Effector memory CD8-positive, alpha-beta T cell (primary cell): ENCODE measurements around the gene NR2F1-AS1.
"Not testable (repeated sequence)": the region's sequence is repeated elsewhere in the genome, so short reads cannot be mapped to it uniquely, and the experiment has no call there.

Experiments
- ATAC-seq: fragments of 150-1000 bp; cut with Tn5 transposase; replicated peaks from 2 replicates; pipeline ENCODE4 v1.10.0; 2021; ENCODE audit warnings: mild to moderate bottlenecking, moderate library complexity
- DNase-seq, 3 experiments: peaks; one replicate each; pipeline ENCODE4 v3.0.0; 2021
- H3K27ac Mint-ChIP-seq, 2 donors: one replicate each; pipeline ENCODE4 v1.8.0; 2022; ENCODE audit warnings: mild to moderate bottlenecking in 2 of 2, mixed read lengths in 2 of 2, moderate library complexity in 2 of 2
- H3K27me3 Mint-ChIP-seq, 2 donors: one replicate each; pipeline ENCODE4 v1.8.0; 2022; ENCODE audit warnings: mixed read lengths in 2 of 2
- H3K36me3 Mint-ChIP-seq: one replicate; pipeline ENCODE4 v1.8.0; 2022; ENCODE audit warnings: mild to moderate bottlenecking, moderate library complexity, mixed read lengths; ENCODE audit not compliant: insufficient read depth
- H3K4me1 Mint-ChIP-seq, 2 donors: one replicate each; pipeline ENCODE4 v1.8.0; 2022; ENCODE audit warnings: low read depth in 2 of 2, mixed read lengths in 2 of 2
- H3K4me3 Mint-ChIP-seq, 2 donors: one replicate each; pipeline ENCODE4 v1.8.0; 2022; ENCODE audit warnings: mild to moderate bottlenecking in 2 of 2, mixed read lengths in 2 of 2, moderate library complexity in 2 of 2
- H3K9me3 Mint-ChIP-seq, 2 donors: one replicate each; pipeline ENCODE4 v1.8.0; 2022; ENCODE audit warnings: mixed read lengths in 2 of 2

The NR2F1-AS1 gene

GRCh38 chr5:93532370-93532769 lies 48.6 kb downstream of the NR2F1-AS1 start:
- DNase-seq (no peak), ATAC-seq (no peak)
- Mint-ChIP-seq H3K9me3 (peaks cover 0 to 2% of the 10 kb centered on the region in 2 donors), H3K27ac (no peak overlapping the region), H3K27me3 (peaks cover 0 to 6% of the 10 kb centered on the region in 2 donors), H3K36me3 (no peaks in the 10 kb centered on the region), H3K4me1 (no peaks in the 10 kb centered on the region), H3K4me3 (no peak overlapping the region)

GRCh38 chr5:93521815-93522214 lies 59.2 kb downstream of the NR2F1-AS1 start:
- H3K9me3 Mint-ChIP-seq, H3K36me3 Mint-ChIP-seq, H3K27ac Mint-ChIP-seq, H3K4me1 Mint-ChIP-seq, DNase-seq, H3K4me3 Mint-ChIP-seq, ATAC-seq: not testable (repeated sequence)
- peaks cover 11 to 21% of the 10 kb centered on the region in 2 donors for H3K27me3 Mint-ChIP-seq

- Mint-ChIP-seq H3K27me3 (peaks cover 7 to 21% of the 10 kb centered on the region in 2 donors), H3K4me1 (no peaks in the 10 kb centered on the region), H3K4me3 (no peak overlapping the region), H3K27ac (no peak overlapping the region), H3K36me3 (no peaks in the 10 kb centered on the region), H3K9me3 (no peaks in the 10 kb centered on the region)
- no peak for ATAC-seq
- DNase-seq: no peak
These were observed 61.3 kb downstream of the NR2F1-AS1 start for GRCh38 chr5:93519740-93520139.

GRCh38 chr5:93517828-93518227 lies 63.2 kb downstream of the NR2F1-AS1 start:
- H3K9me3 Mint-ChIP-seq: no peaks in the 10 kb centered on the region
- no peak overlapping the region for H3K27ac Mint-ChIP-seq
- H3K4me3 Mint-ChIP-seq: no peak overlapping the region
- no peak for DNase-seq
- H3K4me1 Mint-ChIP-seq: no peaks in the 10 kb centered on the region
- no peak for ATAC-seq
- no peaks in the 10 kb centered on the region for H3K36me3 Mint-ChIP-seq
- peaks cover 6 to 12% of the 10 kb centered on the region in 2 donors for H3K27me3 Mint-ChIP-seq

GRCh38 chr5:93513298-93513697 lies 67.7 kb downstream of the NR2F1-AS1 start:
- no peak for ATAC-seq
- Mint-ChIP-seq H3K9me3 (no peaks in the 10 kb centered on the region), H3K36me3 (no peaks in the 10 kb centered on the region), H3K4me1 (no peaks in the 10 kb centered on the region), H3K4me3 (no peak overlapping the region), H3K27ac (no peak overlapping the region), H3K27me3 (peaks cover 0 to 13% of the 10 kb centered on the region in 2 donors)
- no peak for DNase-seq

- DNase-seq: no peak
- no peak overlapping the region for H3K4me3 Mint-ChIP-seq
- no peak overlapping the region for H3K27ac Mint-ChIP-seq
- no peak for ATAC-seq
- no peaks in the 10 kb centered on the region for H3K36me3 Mint-ChIP-seq
- peaks cover 0 to 13% of the 10 kb centered on the region in 2 donors for H3K27me3 Mint-ChIP-seq
- H3K9me3 Mint-ChIP-seq: no peaks in the 10 kb centered on the region
- H3K4me1 Mint-ChIP-seq: no peaks in the 10 kb centered on the region
These were observed 68.2 kb downstream of the NR2F1-AS1 start for GRCh38 chr5:93512799-93513198.

- Mint-ChIP-seq H3K36me3 (no peaks in the 10 kb centered on the region), H3K9me3 (no peaks in the 10 kb centered on the region), H3K27me3 (peaks cover 0 to 13% of the 10 kb centered on the region in 2 donors), H3K27ac (no peak overlapping the region), H3K4me3 (no peak overlapping the region), H3K4me1 (no peaks in the 10 kb centered on the region)
- ATAC-seq: no peak
- DNase-seq: no peak
These were observed 69.6 kb downstream of the NR2F1-AS1 start for GRCh38 chr5:93511445-93511844.

GRCh38 chr5:93510626-93511380 lies 70.2 kb downstream of the NR2F1-AS1 start:
- DNase-seq (no peak), ATAC-seq (no peak)
- H3K4me3 Mint-ChIP-seq: no peak overlapping the region
- H3K36me3 Mint-ChIP-seq: no peaks in the 10 kb centered on the region
- H3K4me1 Mint-ChIP-seq: no peaks in the 10 kb centered on the region
- H3K9me3 Mint-ChIP-seq: no peaks in the 10 kb centered on the region
- no peak overlapping the region for H3K27ac Mint-ChIP-seq
- H3K27me3 Mint-ChIP-seq: peaks cover 0 to 13% of the 10 kb centered on the region in 2 donors

- not testable (repeated sequence) for H3K36me3 Mint-ChIP-seq, H3K4me1 Mint-ChIP-seq, DNase-seq, H3K4me3 Mint-ChIP-seq, ATAC-seq, H3K27ac Mint-ChIP-seq, H3K9me3 Mint-ChIP-seq
- peaks cover 0 to 13% of the 10 kb centered on the region in 2 donors for H3K27me3 Mint-ChIP-seq
These were observed 75.5 kb downstream of the NR2F1-AS1 start for GRCh38 chr5:93505553-93505952.

GRCh38 chr5:93503598-93504067 lies 77.4 kb downstream of the NR2F1-AS1 start:
- Mint-ChIP-seq H3K27ac (no peak overlapping the region), H3K4me3 (no peak overlapping the region), H3K4me1 (no peaks in the 10 kb centered on the region), H3K36me3 (no peaks in the 10 kb centered on the region), H3K27me3 (peaks cover 0 to 9% of the 10 kb centered on the region in 2 donors), H3K9me3 (no peaks in the 10 kb centered on the region)
- DNase-seq: no peak
- ATAC-seq: no peak

GRCh38 chr5:93497096-93497495 lies 83.9 kb downstream of the NR2F1-AS1 start:
- Mint-ChIP-seq H3K27ac (no peak overlapping the region), H3K36me3 (no peaks in the 10 kb centered on the region), H3K9me3 (no peaks in the 10 kb centered on the region), H3K4me1 (no peaks in the 10 kb centered on the region), H3K4me3 (no peak overlapping the region), H3K27me3 (peaks cover 0 to 9% of the 10 kb centered on the region in 2 donors)
- DNase-seq (no peak), ATAC-seq (no peak)

GRCh38 chr5:93479982-93480509 lies 101.0 kb downstream of the NR2F1-AS1 start:
- H3K27me3 Mint-ChIP-seq: no peaks in the 10 kb centered on the region
- no peak for DNase-seq
- H3K36me3 Mint-ChIP-seq: no peaks in the 10 kb centered on the region
- H3K4me1 Mint-ChIP-seq: no peaks in the 10 kb centered on the region
- no peak overlapping the region for H3K27ac Mint-ChIP-seq
- no peak for ATAC-seq
- H3K9me3 Mint-ChIP-seq: peaks cover 0 to 11% of the 10 kb centered on the region in 2 donors
- no peak overlapping the region for H3K4me3 Mint-ChIP-seq

- no peak for ATAC-seq
- H3K9me3 Mint-ChIP-seq: no peaks in the 10 kb centered on the region
- H3K36me3 Mint-ChIP-seq: no peaks in the 10 kb centered on the region
- H3K4me3 Mint-ChIP-seq: no peak overlapping the region
- DNase-seq: no peak
- H3K27me3 Mint-ChIP-seq: no peaks in the 10 kb centered on the region
- H3K27ac Mint-ChIP-seq: no peak overlapping the region
- no peaks in the 10 kb centered on the region for H3K4me1 Mint-ChIP-seq
These were observed 103.2 kb downstream of the NR2F1-AS1 start for GRCh38 chr5:93477816-93478215.

GRCh38 chr5:93476251-93476742 lies 104.7 kb downstream of the NR2F1-AS1 start:
- ATAC-seq (no peak), DNase-seq (no peak)
- H3K4me1 Mint-ChIP-seq: no peaks in the 10 kb centered on the region
- no peaks in the 10 kb centered on the region for H3K36me3 Mint-ChIP-seq
- H3K9me3 Mint-ChIP-seq: no peaks in the 10 kb centered on the region
- H3K27ac Mint-ChIP-seq: no peak overlapping the region
- no peak overlapping the region for H3K4me3 Mint-ChIP-seq
- H3K27me3 Mint-ChIP-seq: no peaks in the 10 kb centered on the region
